ENCODE measurements around the gene NRF1. TPM values are rescaled to one million over a fixed set of nuclear protein-coding genes. Genes with fewer than 3 reads are reported as not detected.
"Not testable (repeated sequence)": the region's sequence is repeated elsewhere in the genome, so short reads cannot be mapped to it uniquely, and the experiment has no call there.

NRF1 gene
- total RNA-seq, 1 experiment from 2014 or later: 13.6 TPM

GRCh38 chr7:129655811-129656210 lies 44.3 kb downstream of the NRF1 start:
- no peak for DNase-seq
- no peaks in the 10 kb centered on the region for H3K27me3 ChIP-seq (ENCODE audit: low read length)
- H2AFZ ChIP-seq (ENCODE audit: low read length): no peak overlapping the region
- no peak overlapping the region for H3K9ac ChIP-seq (ENCODE audit: low read length)
- H3K79me2 ChIP-seq (ENCODE audit: low read length): peaks cover 25% of the 10 kb centered on the region; the same call in 1 of the 2 replicates
- ChIA-PET CTCF (no interaction called here), POLR2A (ENCODE audit: unreplicated experiment) (interaction anchor here (0.6 kb wide), 1 partner anchor 15 kb away, joined by 3 read pairs; no protein-coding TSS in a partner anchor)
- peaks cover 11% of the 10 kb centered on the region for H3K4me1 ChIP-seq (ENCODE audit: insufficient read depth, low read length)
- no TSS peak for BruUV-seq (replicated peaks)
- no peaks in the 10 kb centered on the region for H3K9me2 ChIP-seq (replicated peaks; ENCODE audit: low read length)
- H3K36me3 ChIP-seq (ENCODE audit: low read depth, low read length): peaks cover 23% of the 10 kb centered on the region
- ATAC-seq: no peak
- H3K27ac ChIP-seq (ENCODE audit: low read length): no peak overlapping the region
- intact Hi-C loops (cut with micrococcal nuclease): no loop called here
- H3F3A ChIP-seq (ENCODE audit: low read length, unreplicated experiment): peaks cover 3% of the 10 kb centered on the region
- H4K20me1 ChIP-seq (ENCODE audit: low read length): no peaks in the 10 kb centered on the region
- H3K4me3 ChIP-seq (ENCODE audit: low read length): no peak overlapping the region
- H3K9me3 ChIP-seq (ENCODE audit: low read length): no peaks in the 10 kb centered on the region
- no peak overlapping the region for H3K4me2 ChIP-seq (ENCODE audit: low read length)
- TF ChIP-seq EZH2 (IDR thresholded peaks at IDR 0.05; ENCODE audit: low read length, unreplicated experiment): no peak

GRCh38 chr7:129657363-129657762 lies 45.8 kb downstream of the NRF1 start:
- DNase-seq (peak; percentile 87), ATAC-seq (peak; percentile 98)
- Histone ChIP-seq H3K36me3 (ENCODE audit: low read depth, low read length) (peaks cover 36% of the 10 kb centered on the region), H2AFZ (ENCODE audit: low read length) (0 out of 2 replicates have a peak overlapping the region, but pooled peaks have one; percentile 54), H3K4me2 (ENCODE audit: low read length) (peak overlapping the region; percentile 41; the same call in 1 of the 2 replicates), H3K9me3 (ENCODE audit: low read length) (0 out of 2 replicates have a peak, but pooled peaks cover 6% of the 10 kb centered on the region), H3K4me3 (ENCODE audit: low read length) (no peak overlapping the region), H3K9me2 (replicated peaks; ENCODE audit: low read length) (no peaks in the 10 kb centered on the region), H3K27me3 (ENCODE audit: low read length) (no peaks in the 10 kb centered on the region), H4K20me1 (ENCODE audit: low read length) (no peaks in the 10 kb centered on the region), H3K9ac (ENCODE audit: low read length) (no peak overlapping the region), H3K27ac (ENCODE audit: low read length) (peak overlapping the region; percentile 56), H3K4me1 (ENCODE audit: insufficient read depth, low read length) (peaks cover 11% of the 10 kb centered on the region), H3K79me2 (ENCODE audit: low read length) (peaks cover 17% of the 10 kb centered on the region; the same call in 1 of the 2 replicates), H3F3A (ENCODE audit: low read length, unreplicated experiment) (peaks cover 3% of the 10 kb centered on the region)
- ChIA-PET POLR2A (ENCODE audit: unreplicated experiment) (interaction anchor here (0.6 to 0.7 kb wide), 5 partner anchors 8 to 266 kb away, joined by 3 to 6 read pairs (median 4); no protein-coding TSS in a partner anchor), CTCF (interaction anchor here (0.6 kb wide), 3 partner anchors 11 to 172 kb away, joined by 3 to 8 read pairs (median 3); no protein-coding TSS in a partner anchor)
- no TSS peak for BruUV-seq (replicated peaks)
- TF ChIP-seq EZH2 (IDR thresholded peaks at IDR 0.05; ENCODE audit: low read length, unreplicated experiment): no peak
- no peak for TF ChIP-seq EZH2phosphoT487 (IDR thresholded peaks at IDR 0.05; ENCODE audit: borderline replicate concordance, low read length)
- TF ChIP-seq CTCF (conservative IDR thresholded peaks at IDR 0.05; ENCODE audit: low read depth, low read length): no peak
- intact Hi-C loops (cut with micrococcal nuclease): no loop called here

- H3K9me3 ChIP-seq (ENCODE audit: low read length); CTCF ChIA-PET; H3K79me2 ChIP-seq (ENCODE audit: low read length); H3F3A ChIP-seq (ENCODE audit: low read length, unreplicated experiment); H2AFZ ChIP-seq (ENCODE audit: low read length); POLR2A ChIA-PET (ENCODE audit: unreplicated experiment); H3K4me3 ChIP-seq (ENCODE audit: low read length); H4K20me1 ChIP-seq (ENCODE audit: low read length); H3K27me3 ChIP-seq (ENCODE audit: low read length); H3K9ac ChIP-seq (ENCODE audit: low read length); DNase-seq; H3K27ac ChIP-seq (ENCODE audit: low read length); H3K4me2 ChIP-seq (ENCODE audit: low read length); H3K9me2 ChIP-seq (replicated peaks; ENCODE audit: low read length); ATAC-seq; BruUV-seq (replicated peaks): not testable (repeated sequence)
- intact Hi-C loops (cut with micrococcal nuclease): loop anchor here (10.0 kb wide), 1 partner anchor 295 kb away; the partner anchor contains the start of gene UBE2H
- Histone ChIP-seq H3K4me1 (ENCODE audit: insufficient read depth, low read length) (peaks cover 21% of the 10 kb centered on the region), H3K36me3 (ENCODE audit: low read depth, low read length) (peaks cover 33% of the 10 kb centered on the region)
Measured at GRCh38 chr7:129659907-129660306, 48.4 kb downstream of the NRF1 start.
